D341Med (cell line): Measurements from ENCODE around the gene NTMT1.

Source experiments
- DNase-seq: peaks from one replicate; pipeline ENCODE4 v3.0.0; 2012; ENCODE audit warnings: low spot score

The NTMT1 gene

GRCh38 chr9:129678844-129679243, 52.9 kb downstream of the NTMT1 start:
- no peak for DNase-seq

- no peak for DNase-seq
Observed at GRCh38 chr9:129679537-129679936, 53.6 kb downstream of the NTMT1 start.

- DNase-seq = no peak
Observed at GRCh38 chr9:129681924-129682323, 56.0 kb downstream of the NTMT1 start.

DNA sequence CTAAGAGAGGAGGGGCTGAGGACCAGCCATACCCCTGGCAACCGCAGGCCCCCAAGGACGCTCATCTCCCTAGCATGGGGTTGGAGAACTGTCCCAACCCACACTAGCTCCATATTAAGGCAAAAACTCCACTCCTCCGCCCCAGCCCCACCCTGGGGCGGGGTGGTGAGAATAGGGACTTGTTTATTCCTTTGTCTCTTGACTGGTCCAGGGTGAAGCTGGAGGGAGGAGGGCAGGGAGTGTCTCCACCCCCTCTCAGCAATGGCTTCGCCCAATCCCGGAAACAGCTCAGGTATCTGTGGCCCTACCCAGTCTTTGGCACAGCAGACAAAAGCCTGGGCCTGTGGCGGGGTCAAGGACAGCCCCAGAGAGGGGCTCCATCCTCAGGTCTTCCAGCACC, 56.4 kb downstream of the NTMT1 start:
- no peak for DNase-seq

GRCh38 chr9:129685220-129685932, 59.4 kb downstream of the NTMT1 start:
- DNase-seq = no peak
